Ramos (cell line): ENCODE measurements around the gene ADM.
"Not testable (repeated sequence)": the region's sequence is repeated elsewhere in the genome, so short reads cannot be mapped to it uniquely, and the experiment has no call there.

Experiments used
- in situ Hi-C: fragments of 300-500 bp; cut with MboI; formaldehyde crosslinking; loops from one replicate; pipeline ENCODE4 v1.14.3; 2022; ENCODE audit warnings: low sequenced_read_pairs; ENCODE audit not compliant: unreplicated experiment

Gene ADM

GRCh38 chr11:10304495-10305261 lies at the start of gene ADM:
ADM (plus strand) TSS chr11:10305073; CDS start chr11:10305701, 628 bp downstream.
- in situ Hi-C loops, result no loop called here

DNA sequence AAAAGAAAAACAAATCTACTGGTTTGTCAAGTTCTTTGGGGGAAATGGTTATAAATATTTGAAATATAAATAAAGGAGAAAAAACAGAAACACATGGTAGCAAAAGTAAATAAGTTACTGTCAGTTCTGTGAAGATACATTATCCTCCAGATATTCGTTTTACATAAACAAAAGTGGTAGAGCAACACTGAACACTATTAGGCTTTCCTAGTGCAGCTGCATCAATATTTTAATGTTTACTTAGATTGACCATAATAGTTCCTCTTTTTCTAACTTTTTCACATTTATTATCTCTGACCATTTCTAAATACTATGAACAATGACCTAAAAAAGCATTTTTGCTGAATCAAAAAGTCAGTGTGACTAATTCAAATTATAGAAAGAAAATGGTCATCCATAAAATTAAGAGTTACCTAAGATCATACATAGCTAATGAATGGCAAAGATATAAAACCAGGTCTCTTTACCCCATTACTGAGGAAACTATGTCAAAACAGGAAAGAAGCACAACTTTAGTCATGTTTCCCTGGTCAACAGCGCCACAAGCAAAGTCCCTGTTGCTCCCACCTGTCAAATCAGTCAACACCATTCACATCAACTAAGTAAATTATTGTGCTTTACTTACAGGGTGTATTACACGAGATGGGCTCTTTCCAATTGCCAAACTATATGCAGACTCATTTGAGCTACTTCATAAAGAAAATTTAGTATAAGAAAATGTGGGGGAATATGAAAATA lies 49.3 kb upstream of the ADM start:
- in situ Hi-C loops, result no loop called here

DNA sequence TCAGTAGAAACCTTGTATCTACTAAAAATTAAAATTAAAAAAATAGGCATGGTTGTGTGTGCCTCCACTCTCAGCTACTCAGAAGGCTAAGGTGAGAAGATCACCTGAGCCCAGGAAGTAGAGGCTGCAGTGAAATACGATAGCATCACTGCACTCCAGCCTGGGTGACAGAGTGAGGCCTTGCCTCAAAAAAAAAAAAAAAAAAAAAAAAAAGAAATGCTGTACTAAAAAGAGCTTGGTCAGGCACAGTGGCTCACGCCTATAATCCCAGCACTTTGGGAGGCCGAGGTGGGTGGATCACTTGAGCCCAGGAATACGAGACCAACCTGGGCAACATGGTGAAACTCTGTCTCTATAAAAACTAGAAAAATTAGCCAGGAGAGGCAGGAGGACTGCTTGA lies 47.4 kb upstream of the ADM start:
- in situ Hi-C loops, result no loop called here

DNA sequence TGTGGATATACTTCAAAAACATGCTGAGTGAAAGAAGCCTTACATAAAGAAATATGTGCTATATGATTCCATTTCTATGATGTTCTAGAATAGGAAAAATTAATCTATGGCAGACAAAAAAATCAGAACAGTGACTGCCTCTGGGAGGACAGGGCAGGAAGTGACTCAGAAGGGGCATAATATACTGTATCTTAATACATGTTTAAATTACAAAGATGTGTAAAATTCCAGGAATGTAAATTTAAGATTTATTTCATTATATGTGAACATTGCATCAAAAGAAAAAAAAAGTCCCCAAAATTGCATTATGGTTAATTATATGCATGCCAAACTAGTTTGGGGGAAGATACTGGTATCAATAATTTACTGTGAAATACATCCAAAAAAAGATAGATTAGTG lies 43.1 kb upstream of the ADM start:
- in situ Hi-C loops, result no loop called here

- in situ Hi-C loops, result no loop called here
Measured at GRCh38 chr11:10263929-10264328, 40.9 kb upstream of the ADM start.

- in situ Hi-C loops, result not testable (repeated sequence)
Measured at GRCh38 chr11:10264716-10265115, 40.2 kb upstream of the ADM start.

DNA sequence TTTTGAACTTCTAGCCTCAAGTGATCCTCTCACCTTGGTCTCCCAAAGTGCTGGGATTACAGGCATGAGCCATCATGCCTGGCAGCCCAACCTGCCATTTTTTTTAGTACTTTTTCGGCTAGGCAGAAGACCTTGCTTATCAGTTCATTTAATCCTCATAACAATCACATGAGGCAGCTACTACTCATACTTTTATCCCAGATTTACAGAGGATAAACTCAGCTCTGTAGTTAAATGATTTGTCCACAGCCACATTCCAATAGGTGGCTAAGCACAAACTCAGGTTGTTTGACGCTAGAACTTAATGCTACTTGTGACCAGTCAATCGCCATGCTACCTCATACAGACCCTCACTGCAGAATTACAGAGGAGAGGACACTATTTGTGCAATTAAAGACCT lies 38.9 kb upstream of the ADM start:
- in situ Hi-C loops, result no loop called here

GRCh38 chr11:10267821-10268220 lies 37.1 kb upstream of the ADM start:
- in situ Hi-C loops, result no loop called here

GRCh38 chr11:10268746-10269488 lies 36.0 kb upstream of the ADM start:
- in situ Hi-C loops, result no loop called here

DNA sequence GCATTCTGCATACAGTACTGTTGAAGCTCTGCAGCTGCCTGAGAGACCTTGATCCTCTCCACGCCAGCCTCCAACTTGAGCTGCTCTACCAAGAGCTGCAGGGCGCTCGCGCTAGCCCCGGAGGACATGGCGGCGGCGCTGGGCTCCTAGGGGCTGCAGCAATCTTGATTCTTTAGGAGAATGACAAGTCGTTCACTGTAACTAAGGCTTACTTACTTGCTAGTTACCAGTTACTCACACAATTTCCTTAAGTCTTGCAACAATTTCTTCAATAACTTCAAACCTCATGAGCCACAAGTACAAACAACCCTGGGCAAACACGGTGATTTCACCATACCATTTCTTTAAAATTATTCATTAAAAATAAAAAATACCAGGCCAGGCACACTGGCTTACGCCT lies 32.7 kb upstream of the ADM start:
- in situ Hi-C loops, result no loop called here

DNA sequence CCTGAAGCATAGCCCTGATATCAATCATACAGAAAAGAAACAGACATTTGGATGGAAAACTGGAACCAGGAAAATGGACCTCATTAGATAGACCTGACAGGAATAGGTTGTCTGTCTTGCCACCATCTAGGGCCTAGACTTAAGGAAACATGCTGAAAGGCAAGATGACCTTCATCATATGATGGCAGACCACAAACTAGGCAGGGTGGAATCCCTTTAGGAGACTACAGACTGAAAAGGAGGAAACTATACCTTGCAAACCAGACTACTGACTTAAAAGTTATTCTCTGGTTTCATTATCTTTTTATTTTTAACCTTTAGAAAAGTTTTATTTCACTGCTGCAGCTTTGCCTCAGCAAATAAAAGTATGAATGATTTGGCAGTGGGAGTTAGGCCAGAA lies 31.1 kb upstream of the ADM start:
- in situ Hi-C loops, result no loop called here

- in situ Hi-C loops, result no loop called here
Measured at GRCh38 chr11:10274726-10275125, 30.1 kb upstream of the ADM start.

GRCh38 chr11:10275714-10276113 lies 29.2 kb upstream of the ADM start:
- in situ Hi-C loops, result no loop called here

DNA sequence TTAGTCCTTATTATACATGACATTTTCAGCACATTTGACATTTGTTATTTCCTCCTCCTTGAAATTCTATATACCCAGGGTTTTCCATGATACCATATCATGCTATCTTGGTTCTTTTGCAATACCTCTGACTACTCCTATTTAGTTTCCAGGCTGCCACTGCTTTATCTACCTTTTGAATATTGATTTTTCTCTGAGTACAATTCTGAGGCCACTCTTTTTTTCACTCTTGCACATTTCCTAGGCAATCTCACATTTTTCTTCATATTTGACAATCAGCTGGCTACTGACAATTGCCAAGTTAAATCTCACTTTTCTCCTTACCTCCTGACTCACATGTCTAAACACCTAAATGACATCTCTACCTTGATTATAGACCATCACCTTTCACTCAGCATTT lies 22.8 kb upstream of the ADM start:
- in situ Hi-C loops, result no loop called here

- in situ Hi-C loops, result no loop called here
Measured at GRCh38 chr11:10283991-10284390, 20.9 kb upstream of the ADM start.

DNA sequence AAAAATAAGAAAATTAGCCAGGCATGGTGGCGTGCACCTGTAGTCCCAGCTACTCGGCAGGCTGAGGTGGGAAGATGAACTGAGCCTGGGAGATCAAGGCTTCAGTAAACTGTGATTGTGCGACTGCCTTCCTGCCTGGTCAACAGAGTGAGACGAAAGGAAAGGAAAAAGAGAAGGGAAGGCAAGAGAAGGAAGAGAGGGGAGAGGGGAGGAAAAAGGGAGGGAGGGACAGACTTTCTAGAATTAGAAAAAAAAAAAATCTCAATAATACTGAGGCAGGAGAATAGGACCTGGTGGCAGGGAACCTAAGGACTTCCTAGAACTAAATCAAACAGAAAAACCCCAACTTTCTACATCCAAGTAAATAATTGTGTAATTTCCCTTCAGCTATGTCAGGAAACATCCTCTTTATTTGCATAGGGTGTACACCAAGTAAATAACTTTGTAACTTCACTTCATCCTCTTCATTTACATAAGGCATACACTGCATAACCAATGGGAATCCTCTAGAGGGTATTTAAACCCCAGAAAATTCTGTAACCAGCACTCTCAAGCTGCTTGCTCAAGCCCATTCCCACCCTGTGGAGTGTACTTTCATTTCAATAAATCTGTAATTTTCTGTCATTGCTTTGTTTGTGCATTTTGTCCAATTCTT lies 19.6 kb upstream of the ADM start:
- in situ Hi-C loops, result no loop called here

GRCh38 chr11:10287140-10287539 lies 17.7 kb upstream of the ADM start:
- in situ Hi-C loops, result no loop called here

GRCh38 chr11:10287766-10288715 lies 16.8 kb upstream of the ADM start:
- in situ Hi-C loops, result no loop called here

- in situ Hi-C loops, result no loop called here
Measured at GRCh38 chr11:10288881-10289764, 15.8 kb upstream of the ADM start.
